Adipocyte (in vitro differentiated cells): ENCODE data around the gene BFSP1.

Source experiments
- DNase-seq: peaks from one replicate; pipeline ENCODE4 v3.0.0-alpha.2; 2015; ENCODE audit warnings: low read depth
- H3K27me3 ChIP-seq: replicated peaks from 2 replicates; pipeline ENCODE4 v1.7.0; 2013; ENCODE audit warnings: mild to moderate bottlenecking, low read length, moderate library complexity; ENCODE audit not compliant: control insufficient read depth, insufficient read depth
- H3K36me3 ChIP-seq: 2 replicates; pipeline ENCODE4 v1.7.0; 2013; ENCODE audit warnings: low read length, mild to moderate bottlenecking, moderate library complexity; ENCODE audit not compliant: control insufficient read depth, insufficient read depth, severe bottlenecking
- H3K4me1 ChIP-seq: 2 replicates; pipeline ENCODE4 v1.7.0; 2013; ENCODE audit warnings: mild to moderate bottlenecking, low read length, moderate library complexity; ENCODE audit not compliant: control insufficient read depth, insufficient read depth
- H3K4me3 ChIP-seq: 2 replicates; pipeline ENCODE4 v1.7.0; 2013; ENCODE audit warnings: mild to moderate bottlenecking, low read length, moderate library complexity
- H3K9ac ChIP-seq: 2 replicates; pipeline ENCODE4 v1.7.0; 2013; ENCODE audit warnings: mild to moderate bottlenecking, low read length, moderate library complexity
- H3K9me3 ChIP-seq: 2 replicates; pipeline ENCODE4 v1.7.0; 2013; ENCODE audit warnings: mild to moderate bottlenecking, low read length, moderate library complexity; ENCODE audit not compliant: control insufficient read depth

Gene BFSP1

GRCh38 chr20:17518339-17519052 is 12.7 kb downstream of the BFSP1 start:
- peak; percentile 21 for DNase-seq
- Histone ChIP-seq H3K4me3 (no peak overlapping the region), H3K27me3 (peaks cover 8% of the 10 kb centered on the region)

GRCh38 chr20:17515053-17515452 is 16.1 kb downstream of the BFSP1 start:
- Histone ChIP-seq H3K9ac (no peak overlapping the region), H3K4me3 (no peak overlapping the region), H3K27me3 (peaks cover 8% of the 10 kb centered on the region), H3K9me3 (no peaks in the 10 kb centered on the region), H3K36me3 (no peaks in the 10 kb centered on the region), H3K4me1 (no peaks in the 10 kb centered on the region)
- DNase-seq = no peak

More at GRCh38 chr20:17518339-17519052, 12.7 kb downstream of the BFSP1 start:
- H3K4me1 ChIP-seq = no peaks in the 10 kb centered on the region
- H3K9me3 ChIP-seq = no peaks in the 10 kb centered on the region
- H3K36me3 ChIP-seq = no peaks in the 10 kb centered on the region
- H3K9ac ChIP-seq = no peak overlapping the region

- H3K9me3 ChIP-seq = no peaks in the 10 kb centered on the region
- H3K9ac ChIP-seq = no peak overlapping the region
- no peak for DNase-seq
Observed at GRCh38 chr20:17513939-17514338, 17.2 kb downstream of the BFSP1 start.

GRCh38 chr20:17511401-17511800 is 19.8 kb downstream of the BFSP1 start:
- H3K9ac ChIP-seq = no peak overlapping the region
- H3K4me3 ChIP-seq = no peak overlapping the region
- DNase-seq = no peak
- H3K9me3 ChIP-seq = no peaks in the 10 kb centered on the region
- H3K36me3 ChIP-seq = no peaks in the 10 kb centered on the region
- peaks cover 8% of the 10 kb centered on the region for H3K27me3 ChIP-seq
- H3K4me1 ChIP-seq = no peaks in the 10 kb centered on the region

More at GRCh38 chr20:17513939-17514338, 17.2 kb downstream of the BFSP1 start:
- peaks cover 8% of the 10 kb centered on the region for H3K27me3 ChIP-seq
- no peaks in the 10 kb centered on the region for H3K36me3 ChIP-seq
- no peak overlapping the region for H3K4me3 ChIP-seq
- no peaks in the 10 kb centered on the region for H3K4me1 ChIP-seq

GRCh38 chr20:17510548-17510947 is 20.6 kb downstream of the BFSP1 start:
- peaks cover 8% of the 10 kb centered on the region for H3K27me3 ChIP-seq
- no peak for DNase-seq
- H3K4me3 ChIP-seq = no peak overlapping the region

GRCh38 chr20:17508756-17509155 is 22.4 kb downstream of the BFSP1 start:
- no peak for DNase-seq
- H3K4me3 ChIP-seq = no peak overlapping the region
- no peak overlapping the region for H3K9ac ChIP-seq
- no peaks in the 10 kb centered on the region for H3K36me3 ChIP-seq
- no peaks in the 10 kb centered on the region for H3K4me1 ChIP-seq
- peaks cover 8% of the 10 kb centered on the region for H3K27me3 ChIP-seq
- no peaks in the 10 kb centered on the region for H3K9me3 ChIP-seq

More at GRCh38 chr20:17510548-17510947, 20.6 kb downstream of the BFSP1 start:
- Histone ChIP-seq H3K9me3 (no peaks in the 10 kb centered on the region), H3K36me3 (no peaks in the 10 kb centered on the region), H3K4me1 (no peaks in the 10 kb centered on the region), H3K9ac (no peak overlapping the region)

GRCh38 chr20:17507531-17507930 is 23.6 kb downstream of the BFSP1 start:
- Histone ChIP-seq H3K36me3 (no peaks in the 10 kb centered on the region), H3K4me1 (no peaks in the 10 kb centered on the region), H3K9ac (no peak overlapping the region), H3K9me3 (no peaks in the 10 kb centered on the region), H3K27me3 (peaks cover 11% of the 10 kb centered on the region), H3K4me3 (no peak overlapping the region)
- no peak for DNase-seq

GRCh38 chr20:17507032-17507431 is 24.1 kb downstream of the BFSP1 start:
- no peak overlapping the region for H3K9ac ChIP-seq
- DNase-seq = no peak
- no peaks in the 10 kb centered on the region for H3K9me3 ChIP-seq
- no peaks in the 10 kb centered on the region for H3K36me3 ChIP-seq
- H3K4me3 ChIP-seq = no peak overlapping the region
- no peaks in the 10 kb centered on the region for H3K4me1 ChIP-seq
- peaks cover 14% of the 10 kb centered on the region for H3K27me3 ChIP-seq

GRCh38 chr20:17505636-17506517 is 25.3 kb downstream of the BFSP1 start:
- DNase-seq = peak; percentile 36
- H3K4me3 ChIP-seq = peak overlapping the region; percentile 80

GRCh38 chr20:17504898-17505635 is 26.1 kb downstream of the BFSP1 start:
- Histone ChIP-seq H3K9ac (peak overlapping the region; percentile 74), H3K27me3 (peaks cover 17% of the 10 kb centered on the region), H3K36me3 (no peaks in the 10 kb centered on the region), H3K4me3 (peak overlapping the region; percentile 80), H3K4me1 (no peaks in the 10 kb centered on the region), H3K9me3 (no peaks in the 10 kb centered on the region)
- peak; percentile 86 for DNase-seq

More at GRCh38 chr20:17505636-17506517, 25.3 kb downstream of the BFSP1 start:
- Histone ChIP-seq H3K36me3 (no peaks in the 10 kb centered on the region), H3K9me3 (no peaks in the 10 kb centered on the region), H3K9ac (peak overlapping the region; percentile 74), H3K4me1 (no peaks in the 10 kb centered on the region), H3K27me3 (peaks cover 17% of the 10 kb centered on the region)
